HG03460 (cell line): Measurements from ENCODE around the gene MAPRE2.
"Not testable (repeated sequence)": the region's sequence is repeated elsewhere in the genome, so short reads cannot be mapped to it uniquely, and the experiment has no call there.

ENCODE experiments used
- ATAC-seq: cut with Tn5 transposase; IDR thresholded peaks from one replicate; pipeline ENCODE4 v1.9.1; 2021; ENCODE audit not compliant: unreplicated experiment

Gene MAPRE2

DNA sequence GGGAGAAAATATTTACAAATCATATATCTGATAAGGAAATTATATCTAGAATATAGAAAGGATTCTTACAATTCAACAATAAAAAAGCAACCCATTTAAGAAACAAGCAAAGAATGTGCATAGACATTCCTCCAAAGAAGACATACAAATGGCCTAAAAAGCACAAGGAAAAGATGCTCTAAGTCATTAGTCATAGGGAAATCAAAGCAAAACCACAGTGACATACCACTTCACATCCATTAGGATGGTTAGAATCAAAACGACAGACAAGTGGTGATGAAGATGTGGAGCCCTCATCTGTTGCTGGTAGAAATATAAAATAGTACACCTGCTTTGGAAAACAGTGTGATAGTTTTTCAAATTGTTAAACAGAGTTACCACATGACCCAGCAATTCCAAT lies 48.2 kb downstream of the MAPRE2 start:
- no peak for ATAC-seq

- no peak for ATAC-seq
Measured at GRCh38 chr18:35089891-35090550, 48.8 kb downstream of the MAPRE2 start.

DNA sequence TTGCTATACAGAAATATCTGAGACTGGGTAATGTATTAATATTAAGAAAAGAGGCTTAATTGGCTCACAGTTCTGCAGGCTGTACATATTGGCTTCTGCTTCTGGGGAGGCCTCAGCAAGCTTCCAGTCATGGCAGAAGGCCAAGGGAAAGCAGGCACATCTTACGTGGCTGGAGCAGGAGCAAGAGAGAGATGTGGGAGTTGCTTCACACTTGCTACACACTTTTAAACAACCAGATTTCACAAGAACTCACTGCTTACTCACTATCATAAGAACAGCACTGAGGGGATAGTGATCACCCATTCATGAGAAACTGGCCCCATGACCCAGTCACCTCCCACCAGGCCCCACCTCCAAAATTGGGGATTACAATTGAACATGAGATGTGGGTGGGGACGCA lies 50.6 kb downstream of the MAPRE2 start:
- ATAC-seq = no peak

DNA sequence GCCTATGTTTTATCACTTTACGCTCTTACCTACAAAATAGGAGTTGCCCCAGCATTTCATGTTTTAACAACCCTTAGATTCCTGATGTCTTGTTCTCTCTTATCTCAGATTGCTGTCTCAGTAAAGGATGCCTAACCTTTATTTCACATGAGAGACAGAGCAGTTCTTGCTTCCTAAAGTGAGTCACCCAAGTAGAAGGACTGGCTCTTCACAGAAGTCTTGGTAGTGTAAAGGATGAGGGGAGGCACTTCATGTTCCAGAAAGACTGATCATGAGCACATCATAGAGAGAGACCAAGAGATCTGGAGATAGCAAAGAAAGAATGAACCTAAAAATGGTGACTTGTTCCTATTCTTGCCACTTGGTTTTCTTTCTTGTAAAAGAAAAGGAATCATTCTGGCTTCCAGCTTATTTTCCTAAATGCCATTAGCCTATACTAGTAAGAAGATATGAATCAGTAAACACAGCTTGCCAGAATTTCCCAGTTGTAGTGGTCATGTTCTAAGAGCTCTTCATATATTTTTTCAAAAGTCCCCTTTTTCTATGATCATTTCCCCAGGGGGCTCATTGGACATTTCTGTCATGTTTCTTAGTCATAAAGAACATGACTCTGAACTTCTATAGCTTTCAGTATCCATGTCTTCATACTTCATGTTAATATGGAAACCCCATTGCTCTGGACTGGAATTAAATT lies 54.9 kb downstream of the MAPRE2 start:
- peak; percentile 85 for ATAC-seq

GRCh38 chr18:35096677-35097011 lies 55.4 kb downstream of the MAPRE2 start:
- ATAC-seq = peak; percentile 11

DNA sequence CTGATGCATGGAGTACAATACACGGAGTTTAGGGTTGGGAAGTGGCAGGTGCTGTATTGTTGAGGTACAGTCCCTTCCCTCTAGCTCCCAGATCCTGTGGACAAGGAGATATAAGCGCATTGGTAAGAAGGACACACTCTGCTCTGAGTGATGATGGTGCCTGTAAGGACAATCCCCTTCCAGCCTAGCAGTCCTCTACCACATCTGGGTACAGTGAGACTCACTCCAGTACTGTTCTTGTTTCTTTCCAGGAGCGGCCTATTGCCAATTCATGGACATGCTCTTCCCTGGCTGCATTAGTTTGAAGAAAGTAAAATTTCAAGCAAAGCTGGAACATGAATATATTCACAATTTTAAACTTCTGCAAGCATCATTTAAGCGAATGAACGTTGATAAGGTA lies 56.0 kb downstream of the MAPRE2 start:
- no peak for ATAC-seq

DNA sequence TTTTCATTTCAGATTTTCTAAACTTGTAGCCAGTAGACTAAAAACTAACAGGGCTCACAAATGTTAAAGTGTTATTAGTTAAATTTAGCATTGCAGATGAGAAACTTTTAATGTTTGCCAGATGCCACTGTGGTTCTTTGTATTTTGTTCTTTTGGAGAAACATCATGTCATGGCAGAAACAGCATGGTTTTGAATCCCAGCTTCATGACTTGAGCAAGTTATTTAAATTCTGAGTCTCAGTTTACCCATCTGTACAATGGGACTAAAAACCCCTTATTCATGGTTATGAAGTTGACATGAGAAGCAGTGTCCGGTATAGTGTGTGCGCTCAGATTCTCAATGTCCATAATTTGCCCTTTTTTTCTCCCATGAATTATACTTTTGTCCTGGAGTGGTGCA lies 56.5 kb downstream of the MAPRE2 start:
- no peak for ATAC-seq

GRCh38 chr18:35099911-35100310 lies 58.7 kb downstream of the MAPRE2 start:
- no peak for ATAC-seq

DNA sequence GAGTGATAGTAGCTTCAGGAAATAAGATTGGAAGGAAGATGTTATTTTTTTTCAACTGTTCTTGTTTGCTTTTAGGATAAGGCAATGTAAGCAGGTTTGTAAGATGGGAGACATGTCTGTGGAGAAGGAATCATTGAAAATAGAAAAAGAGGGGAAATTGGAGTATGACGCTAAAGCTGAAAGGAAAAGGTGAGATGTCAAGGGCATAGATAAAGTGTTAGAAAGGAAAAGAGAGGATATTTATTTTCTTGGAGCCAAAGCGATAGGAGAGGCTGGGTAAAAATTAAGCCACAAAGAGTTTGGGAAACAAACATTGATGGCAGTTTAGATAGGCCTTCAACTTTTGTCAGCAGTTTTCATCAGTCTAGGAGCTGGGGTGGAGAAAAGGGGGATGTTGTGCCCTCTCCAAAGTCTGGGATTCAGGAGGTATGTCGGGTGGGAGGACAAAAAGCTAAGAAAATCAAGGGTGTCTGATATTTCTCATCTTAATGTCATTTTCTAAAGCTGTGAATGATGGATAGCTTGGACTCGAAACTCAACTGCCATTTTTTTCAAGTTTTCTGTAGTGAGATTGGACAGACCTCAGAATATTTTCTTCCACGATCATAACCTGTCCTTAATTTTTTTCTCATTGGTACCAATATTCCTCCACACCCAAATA lies 63.3 kb downstream of the MAPRE2 start:
- ATAC-seq = no peak

DNA sequence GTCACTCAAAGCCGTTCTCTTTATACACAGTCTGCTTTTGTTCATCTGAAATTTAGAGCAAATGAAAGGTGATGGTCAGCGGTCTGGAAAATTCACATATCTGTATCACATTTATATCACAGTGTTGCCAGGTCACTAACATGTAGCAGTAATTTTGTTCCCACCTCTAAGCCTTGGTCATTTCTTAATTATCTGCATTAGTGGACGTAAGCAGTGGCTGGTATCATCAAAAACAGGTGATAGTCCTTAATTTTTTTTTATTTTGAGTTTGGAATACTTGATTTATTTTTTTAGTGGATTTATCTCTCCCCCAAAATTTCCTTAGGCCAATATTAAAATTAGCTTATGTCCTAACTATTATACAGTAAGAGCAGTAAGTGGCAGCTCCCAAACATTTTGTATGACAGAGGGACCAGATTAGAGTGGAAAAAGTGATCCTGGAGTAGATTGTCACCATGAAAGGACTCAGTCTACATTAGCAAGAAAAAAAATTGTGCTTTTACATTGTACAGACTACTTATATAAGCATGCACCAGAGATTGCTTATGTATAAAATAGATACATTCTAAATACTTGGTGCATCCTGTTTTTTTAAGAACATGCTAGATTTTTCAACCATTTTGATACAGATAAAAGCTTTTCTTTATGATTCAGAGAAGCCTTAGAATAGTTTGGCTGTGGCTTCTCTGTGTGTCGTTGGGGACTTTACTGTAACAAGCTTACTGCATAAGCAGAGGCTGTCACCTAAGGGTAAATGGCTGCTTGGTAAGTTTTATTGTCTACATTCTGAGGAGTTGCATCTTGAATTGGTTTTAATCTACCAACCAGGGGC lies 65.0 kb downstream of the MAPRE2 start:
- ATAC-seq = no peak

GRCh38 chr18:35106845-35107148 lies 65.6 kb downstream of the MAPRE2 start:
- no peak for ATAC-seq

DNA sequence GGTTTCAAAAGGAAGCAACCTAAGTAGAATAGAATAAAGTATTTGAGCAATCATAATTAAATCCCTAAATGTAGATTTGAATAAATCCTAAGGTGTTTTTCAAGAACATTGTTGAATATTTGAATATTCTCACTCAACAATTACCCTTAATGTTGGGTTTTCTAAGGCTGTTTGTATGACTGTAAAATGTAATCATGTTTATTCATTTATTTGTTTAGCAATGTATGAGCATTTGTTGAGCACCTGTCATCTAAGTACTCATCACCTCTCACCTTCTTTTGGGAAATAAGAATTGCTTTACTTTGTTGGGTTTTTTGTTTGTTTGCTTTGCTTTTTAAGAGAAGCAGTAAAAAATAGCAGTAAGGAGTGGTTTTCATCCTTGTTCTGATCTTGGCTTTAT lies 66.0 kb downstream of the MAPRE2 start:
- no peak for ATAC-seq

- not testable (repeated sequence) for ATAC-seq
Measured at GRCh38 chr18:35108088-35108487, 66.9 kb downstream of the MAPRE2 start.

- ATAC-seq = no peak
Measured at GRCh38 chr18:35110059-35110458, 68.8 kb downstream of the MAPRE2 start.

DNA sequence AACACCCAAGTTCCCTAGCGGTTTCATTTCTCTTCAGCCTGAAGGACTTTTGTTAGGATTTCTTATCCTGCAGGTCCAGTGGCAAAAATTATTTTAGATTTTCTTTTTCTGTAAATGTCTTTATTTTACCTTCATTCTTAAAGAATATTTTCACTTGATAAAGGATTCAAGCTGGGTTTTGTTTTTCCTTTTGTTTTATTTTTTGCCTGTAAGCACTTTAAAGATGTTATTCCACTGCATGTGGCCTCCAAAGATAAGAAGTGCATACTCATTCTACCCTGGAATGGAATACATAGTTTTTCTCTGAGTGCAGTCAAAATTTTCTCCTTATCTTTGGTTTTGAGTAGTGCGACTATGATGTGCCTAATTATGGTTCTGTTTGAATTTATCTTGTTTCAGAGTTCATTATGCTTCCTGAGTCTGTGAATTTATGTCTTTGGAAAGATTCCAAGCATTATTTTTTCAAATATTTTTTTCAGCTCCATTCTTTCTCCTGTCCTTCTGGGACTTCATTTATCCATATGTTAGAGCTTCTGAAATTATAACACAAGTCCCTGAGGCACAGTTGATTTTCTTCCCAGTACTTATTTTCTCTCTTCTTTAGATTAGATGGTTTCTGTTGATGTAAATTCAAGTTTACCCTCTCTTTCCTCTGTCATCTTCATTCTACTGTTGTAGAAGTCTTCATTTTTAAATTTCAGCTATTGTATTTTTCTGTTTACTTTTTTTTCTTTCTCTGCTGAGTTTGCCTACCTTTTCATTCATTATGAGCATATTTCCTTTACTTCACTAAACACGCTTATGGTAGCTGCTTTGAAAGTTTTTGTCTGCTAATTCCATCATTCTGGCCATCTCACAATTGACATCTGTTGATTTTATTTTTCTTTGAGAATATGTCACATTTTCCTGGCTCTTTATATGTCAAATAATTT lies 69.6 kb downstream of the MAPRE2 start:
- no peak for ATAC-seq

DNA sequence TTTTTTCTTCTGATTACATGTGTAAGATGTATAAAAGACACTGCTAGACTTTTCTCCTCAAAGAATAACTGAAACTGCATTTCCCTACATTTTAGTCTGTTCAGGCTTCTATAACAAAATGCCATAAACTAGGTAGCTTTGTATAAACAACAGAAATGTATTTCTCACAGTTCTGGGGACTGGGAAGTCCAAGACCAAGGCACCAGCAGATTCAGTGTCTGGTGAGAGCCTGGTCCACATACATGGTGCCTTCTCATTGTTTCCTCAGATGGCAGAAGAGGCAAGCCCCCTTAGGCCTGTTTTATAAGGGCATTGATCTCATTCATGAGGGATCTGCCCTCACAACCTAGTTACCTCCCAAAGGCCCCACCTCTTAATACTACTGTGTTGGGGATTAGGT lies 71.5 kb downstream of the MAPRE2 start:
- ATAC-seq = no peak

DNA sequence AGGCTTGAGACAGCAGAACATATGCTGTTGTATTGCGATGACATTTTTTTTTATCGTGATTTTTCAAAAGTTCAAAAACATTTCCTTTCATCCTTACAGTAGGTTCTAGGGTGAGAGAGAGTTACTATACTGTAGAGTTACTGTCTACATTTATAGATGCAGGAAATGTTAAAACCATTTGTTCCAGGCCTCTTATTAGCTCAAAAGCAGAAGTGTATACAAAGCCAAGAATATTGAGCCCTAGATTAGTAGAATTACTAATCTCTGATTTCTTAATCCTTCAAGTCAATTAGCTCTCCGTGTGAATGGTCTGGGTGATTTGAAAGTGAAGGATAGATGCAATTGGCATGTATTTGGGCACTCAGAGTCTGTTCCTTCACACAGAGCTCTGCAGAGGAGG lies 73.1 kb downstream of the MAPRE2 start:
- ATAC-seq = no peak

GRCh38 chr18:35116784-35117318 lies 75.6 kb downstream of the MAPRE2 start:
- ATAC-seq = no peak

- ATAC-seq = no peak
Measured at GRCh38 chr18:35117372-35117771, 76.2 kb downstream of the MAPRE2 start.

GRCh38 chr18:35117951-35118411 lies 76.8 kb downstream of the MAPRE2 start:
- no peak for ATAC-seq
